Endothelial cell of hepatic sinusoid (primary cell): ENCODE results near the gene FAM174A.

Experiments used
- in situ Hi-C: cut with HindIII; loops from 2 replicates; pipeline ENCODE4 v1.10.0; 2017; ENCODE audit warnings: low sequenced_read_pairs

Gene FAM174A

DNA sequence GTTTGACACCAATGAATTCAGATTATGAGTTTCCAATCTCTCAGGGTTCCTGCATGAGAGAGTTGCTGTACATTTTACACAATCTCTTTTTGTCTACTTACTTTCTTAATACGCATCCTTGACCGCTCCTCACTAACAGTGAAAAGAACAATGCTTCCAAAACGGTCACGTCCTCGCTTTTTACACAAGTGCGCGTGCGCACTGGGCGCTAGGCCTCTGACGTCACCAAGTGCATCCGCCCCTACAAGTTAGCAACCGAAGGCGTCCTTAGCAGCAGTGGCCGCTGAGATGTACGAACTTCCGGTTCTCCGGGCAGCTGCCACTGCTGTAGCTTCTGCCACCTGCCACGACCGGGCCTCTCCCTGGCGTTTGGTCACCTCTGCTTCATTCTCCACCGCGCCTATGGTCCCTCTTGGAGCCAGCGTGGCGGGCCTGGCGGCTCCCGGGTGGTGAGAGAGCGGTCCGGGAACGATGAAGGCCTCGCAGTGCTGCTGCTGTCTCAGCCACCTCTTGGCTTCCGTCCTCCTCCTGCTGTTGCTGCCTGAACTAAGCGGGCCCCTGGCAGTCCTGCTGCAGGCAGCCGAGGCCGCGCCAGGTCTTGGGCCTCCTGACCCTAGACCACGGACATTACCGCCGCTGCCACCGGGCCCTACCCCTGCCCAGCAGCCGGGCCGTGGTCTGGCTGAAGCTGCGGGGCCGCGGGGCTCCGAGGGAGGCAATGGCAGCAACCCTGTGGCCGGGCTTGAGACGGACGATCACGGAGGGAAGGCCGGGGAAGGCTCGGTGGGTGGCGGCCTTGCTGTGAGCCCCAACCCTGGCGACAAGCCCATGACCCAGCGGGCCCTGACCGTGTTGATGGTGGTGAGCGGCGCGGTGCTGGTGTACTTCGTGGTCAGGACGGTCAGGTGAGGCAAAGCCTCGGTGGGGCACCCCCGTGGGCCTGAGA lies at the start of gene FAM174A:
Gene FAM174A (plus strand): TSS at position 315 of the 946 bp plus-strand sequence. CDS start 157 bp downstream, at position 472.
- in situ Hi-C loops: no loop called here

DNA sequence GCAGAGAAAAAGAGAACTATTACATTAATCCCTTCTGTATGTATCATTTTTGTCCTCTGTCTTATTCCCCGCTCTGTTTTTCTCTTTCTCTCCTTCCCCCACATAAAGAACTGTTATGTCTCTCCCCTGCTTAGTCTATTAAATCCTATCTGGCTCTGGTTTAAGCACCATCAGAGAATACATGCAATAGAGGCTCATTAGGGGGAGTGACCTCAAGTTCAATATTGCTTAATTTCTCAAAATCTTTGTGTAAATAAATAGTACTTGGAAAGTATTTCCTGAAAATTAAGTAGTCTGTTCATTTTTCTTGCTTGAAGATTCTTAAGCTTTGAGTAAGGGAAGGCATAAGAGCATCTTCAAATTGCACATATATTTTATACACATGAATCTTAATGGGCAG lies 41.2 kb upstream of the FAM174A start:
- in situ Hi-C loops: no loop called here

DNA sequence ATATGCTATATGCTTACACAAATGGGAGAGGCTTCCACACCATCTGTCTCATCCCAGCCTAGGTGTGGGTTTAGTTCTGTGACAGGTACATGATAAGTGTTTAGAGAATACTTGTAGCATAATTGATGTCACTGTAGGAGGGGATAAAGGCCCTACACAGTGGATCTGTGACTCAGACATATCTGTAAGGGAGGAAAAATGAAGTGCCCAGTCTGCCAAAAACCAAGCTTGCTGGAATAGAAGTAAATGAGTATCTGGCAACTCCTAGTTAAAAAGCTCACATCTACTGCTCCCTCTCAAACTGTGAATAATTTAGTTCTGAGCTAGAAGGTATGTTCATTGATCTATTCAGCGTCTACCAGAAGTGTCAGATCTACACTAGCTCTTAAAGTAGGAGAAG lies 38.9 kb upstream of the FAM174A start:
- in situ Hi-C loops: no loop called here

DNA sequence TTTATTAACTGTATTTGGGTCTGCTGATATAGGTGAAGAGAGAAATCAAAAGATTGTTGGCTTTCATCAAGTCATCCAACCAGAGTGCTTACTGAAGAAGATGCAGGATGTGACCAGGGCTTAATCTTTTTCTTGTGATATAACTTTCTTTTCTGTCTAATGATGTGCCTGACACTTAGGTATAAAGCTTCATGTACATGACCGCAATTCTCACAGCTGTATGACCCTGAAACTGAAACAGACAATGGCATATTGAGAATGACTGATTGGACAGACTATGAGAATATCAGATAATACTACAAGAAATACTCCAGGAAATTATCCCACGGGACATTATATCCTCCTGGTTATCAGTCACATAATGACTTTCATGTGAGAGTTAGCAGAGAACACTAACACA lies 32.5 kb upstream of the FAM174A start:
- in situ Hi-C loops: no loop called here

DNA sequence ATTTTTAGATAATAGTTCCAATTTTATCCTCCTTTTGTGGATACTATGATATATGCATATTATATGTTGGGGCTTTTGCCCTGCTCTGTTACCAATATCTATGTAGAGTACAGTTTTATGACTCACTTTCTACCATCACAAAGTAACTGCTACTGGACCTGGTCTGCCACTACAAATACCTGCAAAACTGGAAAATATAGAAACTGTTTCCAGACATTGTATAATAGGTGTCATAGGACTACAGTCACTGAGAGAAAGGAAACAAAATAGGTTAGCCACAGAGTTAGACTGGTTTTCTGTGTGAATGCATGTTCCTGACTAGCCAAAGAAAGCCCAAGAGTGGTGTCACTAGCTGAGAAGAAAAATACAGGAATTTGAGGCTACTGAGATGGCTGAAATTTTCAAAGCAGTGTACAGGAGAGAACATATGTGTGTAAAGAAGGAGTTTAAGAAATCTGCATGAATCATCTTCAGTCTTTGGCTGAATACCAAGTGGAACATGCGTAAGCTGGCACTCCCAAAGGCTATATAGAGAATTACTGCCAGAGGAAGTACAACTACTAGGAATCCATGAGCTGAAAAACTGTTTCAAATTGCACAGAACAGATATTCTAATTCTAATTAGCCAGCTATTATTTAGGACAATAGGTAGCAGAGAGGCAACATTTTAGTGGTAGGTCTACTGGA lies 29.0 kb upstream of the FAM174A start:
- in situ Hi-C loops: no loop called here

GRCh38 chr5:100516285-100516684 lies 18.9 kb upstream of the FAM174A start:
- in situ Hi-C loops: no loop called here

- in situ Hi-C loops: no loop called here
These were observed 17.7 kb upstream of the FAM174A start for GRCh38 chr5:100517301-100517974.

GRCh38 chr5:100518377-100518776 lies 16.8 kb upstream of the FAM174A start:
- in situ Hi-C loops: no loop called here

DNA sequence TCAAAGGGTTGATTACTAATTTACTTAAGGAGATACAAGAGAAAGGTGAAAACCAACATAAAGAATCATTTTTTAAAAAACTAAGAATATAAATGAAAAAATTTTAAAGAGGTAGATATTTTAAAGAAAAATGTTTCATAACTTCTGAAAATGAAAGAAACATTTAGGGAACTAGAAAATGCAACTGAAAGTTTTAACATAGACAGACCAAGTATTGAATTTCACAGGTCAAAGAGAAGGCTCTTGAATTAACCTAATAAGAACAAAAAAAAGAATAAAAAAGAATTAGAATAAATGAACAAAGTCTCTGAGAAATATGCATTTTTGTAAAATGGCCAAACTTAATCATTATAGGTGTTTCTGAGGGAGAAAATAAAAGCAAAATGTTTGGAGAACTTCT lies 16.1 kb upstream of the FAM174A start:
- in situ Hi-C loops: no loop called here

- in situ Hi-C loops: no loop called here
These were observed 14.8 kb upstream of the FAM174A start for GRCh38 chr5:100520348-100520747.

DNA sequence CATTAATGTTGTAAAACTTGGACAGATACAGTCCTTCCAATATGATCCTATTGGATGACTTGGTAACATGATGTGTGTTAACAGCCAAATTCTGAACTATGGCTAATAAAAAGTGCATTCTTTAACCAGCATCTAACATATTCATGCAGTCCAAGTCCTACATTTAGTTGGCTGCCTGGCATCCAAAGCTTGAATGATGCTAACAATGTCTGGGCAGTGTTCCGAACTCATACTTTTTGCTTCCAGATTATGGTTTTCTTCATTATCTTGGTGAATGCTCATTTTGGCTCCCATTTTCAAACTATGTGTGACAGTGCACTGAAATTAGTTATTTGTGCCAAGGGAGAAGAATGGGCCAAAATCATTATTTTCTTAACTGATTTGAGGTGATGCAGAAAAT lies 2.8 kb downstream of the FAM174A start:
- in situ Hi-C loops: no loop called here

DNA sequence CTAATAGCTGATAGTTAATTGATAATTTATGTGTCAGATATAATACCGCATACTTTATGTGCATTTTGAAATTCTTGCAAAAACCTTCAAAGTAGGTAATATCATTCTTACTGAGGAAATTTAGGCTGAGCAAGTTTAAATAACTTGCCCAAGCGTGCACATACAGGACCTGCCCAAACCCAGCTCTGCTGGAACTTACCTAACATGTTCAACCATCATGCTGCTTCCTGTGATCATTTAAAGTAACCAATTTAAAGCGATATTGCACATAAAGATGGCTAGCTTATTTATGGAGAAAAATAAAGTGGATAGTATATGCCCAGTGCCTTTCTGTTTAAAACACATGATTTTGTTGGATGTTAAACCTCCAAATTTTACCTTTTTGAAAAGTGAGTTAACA lies 4.3 kb downstream of the FAM174A start:
- in situ Hi-C loops: no loop called here

DNA sequence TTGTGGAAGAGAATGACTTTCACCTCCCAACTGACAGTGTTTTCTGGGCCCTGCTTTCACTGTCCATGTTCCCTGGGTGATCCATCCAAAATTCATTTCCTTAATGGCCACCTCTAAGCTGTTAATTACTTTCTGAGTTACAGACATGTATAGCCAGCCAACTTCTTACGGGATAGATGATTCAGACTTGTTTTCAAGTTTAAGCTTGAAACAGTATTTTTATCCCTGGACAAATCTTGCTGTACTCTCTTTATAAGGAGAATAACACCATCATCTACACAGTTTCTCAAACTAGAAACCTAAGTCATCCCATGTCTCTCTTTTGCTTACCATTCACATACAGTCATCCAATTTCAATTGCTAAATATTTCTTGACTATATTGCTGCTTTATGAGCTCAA lies 6.9 kb downstream of the FAM174A start:
- in situ Hi-C loops: no loop called here

GRCh38 chr5:100546001-100546400 lies 10.8 kb downstream of the FAM174A start:
- in situ Hi-C loops: no loop called here

DNA sequence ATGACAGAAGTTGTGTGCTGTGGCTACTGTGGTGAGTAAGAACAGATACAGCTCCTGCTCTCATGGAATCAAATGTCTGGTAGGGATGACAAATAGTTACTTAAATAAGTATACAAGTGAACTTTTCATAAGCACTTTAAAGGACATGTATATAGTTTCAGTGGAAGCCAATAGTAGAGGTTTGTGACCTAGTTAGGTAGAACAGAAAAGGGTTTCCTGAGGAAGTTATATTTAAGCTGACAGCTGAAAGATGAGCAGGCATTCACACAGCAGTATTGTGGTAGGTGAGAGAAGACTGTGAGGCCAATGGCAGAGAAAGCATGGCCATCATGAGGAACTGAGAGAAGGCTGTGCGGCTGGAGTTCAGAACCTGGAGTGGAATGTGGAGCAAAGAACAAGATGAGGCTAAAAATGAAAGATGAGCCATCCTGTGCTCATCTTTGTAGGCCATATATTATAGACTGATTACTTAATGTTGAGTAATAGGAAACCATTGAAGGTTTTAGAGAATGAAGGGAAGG lies 15.4 kb downstream of the FAM174A start:
- in situ Hi-C loops: no loop called here

GRCh38 chr5:100551183-100551582 lies 16.0 kb downstream of the FAM174A start:
- in situ Hi-C loops: no loop called here

DNA sequence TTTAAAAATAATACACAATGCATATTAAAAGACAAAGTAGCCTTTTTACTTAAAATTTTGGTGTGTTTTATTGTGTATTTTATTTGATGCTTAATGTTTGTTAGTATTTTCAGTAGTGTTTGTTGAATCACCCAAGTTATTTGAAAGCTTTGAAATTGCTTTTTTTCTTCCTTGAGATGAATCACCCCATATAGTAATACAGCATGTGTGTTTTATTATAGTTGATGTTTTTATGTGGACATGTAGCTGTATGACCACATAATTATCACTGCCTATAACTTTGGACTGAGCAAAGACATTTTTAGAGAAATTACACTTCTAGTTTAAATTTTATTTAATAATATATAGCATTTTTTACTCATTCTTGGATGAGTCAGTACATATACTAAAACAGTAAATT lies 18.0 kb downstream of the FAM174A start:
- in situ Hi-C loops: no loop called here

- in situ Hi-C loops: no loop called here
These were observed 25.7 kb downstream of the FAM174A start for GRCh38 chr5:100560860-100561259.

DNA sequence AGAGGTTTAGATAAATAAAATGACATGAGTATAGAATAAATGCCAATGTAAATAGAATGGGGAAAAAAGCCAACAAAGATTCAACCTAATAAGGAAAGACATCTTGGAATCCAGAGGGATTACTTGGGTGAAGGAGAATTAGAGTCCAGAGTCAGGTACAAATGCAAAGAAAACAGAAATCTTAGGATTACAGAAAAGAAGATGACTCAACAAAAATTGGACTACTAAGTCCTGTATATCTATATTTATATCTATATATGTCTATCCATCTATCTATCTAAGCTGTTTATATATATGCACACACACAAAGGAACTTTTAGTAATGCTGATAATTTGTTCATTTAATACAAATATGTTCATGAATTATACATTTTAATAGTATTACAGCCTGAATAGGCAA lies 27.6 kb downstream of the FAM174A start:
- in situ Hi-C loops: no loop called here

DNA sequence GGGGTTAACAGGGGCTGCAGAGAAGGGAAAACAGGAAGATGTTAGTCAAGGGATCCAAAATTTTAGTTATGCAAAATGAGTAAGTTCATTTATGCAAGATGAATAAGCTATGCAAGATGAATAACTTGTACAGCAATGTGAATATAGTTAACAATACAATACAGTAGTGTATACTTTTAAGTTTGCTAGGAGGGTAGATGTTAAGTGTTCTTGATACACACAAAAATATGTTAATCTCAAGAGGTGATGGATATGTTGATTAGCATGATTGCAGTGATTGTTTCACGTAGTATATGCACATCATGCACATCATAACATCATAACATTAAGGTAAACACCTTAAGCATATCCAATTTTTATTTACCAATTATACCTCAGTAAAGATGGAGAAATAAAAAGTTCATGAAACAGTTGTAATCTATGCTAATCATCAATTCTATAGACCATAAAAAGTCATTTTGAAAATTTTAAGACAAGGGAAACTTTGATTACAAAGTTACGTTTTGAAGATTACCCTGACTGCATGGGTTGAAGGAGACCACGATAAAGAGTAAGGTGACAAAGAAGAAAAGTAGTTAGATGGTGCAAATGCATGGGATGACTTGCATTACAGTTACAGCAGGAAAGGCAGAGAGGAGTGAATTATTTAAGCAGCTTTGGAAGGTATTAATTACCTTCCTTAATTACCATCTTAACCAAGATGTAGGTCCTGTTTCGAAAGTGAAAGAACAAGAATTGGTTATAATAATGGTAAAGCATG lies 31.4 kb downstream of the FAM174A start:
- in situ Hi-C loops: no loop called here

- in situ Hi-C loops: no loop called here
These were observed 39.5 kb downstream of the FAM174A start for GRCh38 chr5:100574716-100575115.
